ENCODE measurements around the gene SUOX.

DNA sequence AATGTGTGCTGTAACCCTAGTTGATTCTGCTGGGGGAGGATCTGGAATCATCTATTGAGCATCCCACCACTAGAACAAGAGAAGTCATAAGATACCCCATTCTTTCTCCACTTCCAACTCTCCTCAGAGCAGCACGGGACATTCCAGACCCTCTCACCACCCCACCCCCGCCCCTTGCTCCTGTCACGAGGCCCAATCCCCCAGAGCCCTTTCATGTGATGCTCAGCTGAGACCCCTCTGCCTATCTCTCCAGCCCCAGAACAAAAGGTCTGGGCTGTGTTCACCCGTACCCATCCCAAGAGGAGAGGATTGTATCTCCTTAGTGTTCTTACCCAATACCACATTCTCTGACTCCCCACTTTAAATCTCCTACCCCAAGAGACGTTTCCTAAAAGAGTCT is 31.8 kb upstream of the SUOX start:
- TF ChIP-seq CTCF (conservative IDR thresholded peaks at IDR 0.05; ENCODE audit: low read depth, low read length) (no peak), RFX5 (IDR thresholded peaks at IDR 0.05; ENCODE audit: low read depth, low read length) (no peak), SMC3 (IDR thresholded peaks at IDR 0.05; ENCODE audit: low read depth, low read length) (no peak), USF2 (IDR thresholded peaks at IDR 0.05; ENCODE audit: low read depth, low read length) (no peak), MAZ (IDR thresholded peaks at IDR 0.05; ENCODE audit: borderline replicate concordance, low read depth, low read length) (no peak)
- TF ChIP-seq, protein P1, sequence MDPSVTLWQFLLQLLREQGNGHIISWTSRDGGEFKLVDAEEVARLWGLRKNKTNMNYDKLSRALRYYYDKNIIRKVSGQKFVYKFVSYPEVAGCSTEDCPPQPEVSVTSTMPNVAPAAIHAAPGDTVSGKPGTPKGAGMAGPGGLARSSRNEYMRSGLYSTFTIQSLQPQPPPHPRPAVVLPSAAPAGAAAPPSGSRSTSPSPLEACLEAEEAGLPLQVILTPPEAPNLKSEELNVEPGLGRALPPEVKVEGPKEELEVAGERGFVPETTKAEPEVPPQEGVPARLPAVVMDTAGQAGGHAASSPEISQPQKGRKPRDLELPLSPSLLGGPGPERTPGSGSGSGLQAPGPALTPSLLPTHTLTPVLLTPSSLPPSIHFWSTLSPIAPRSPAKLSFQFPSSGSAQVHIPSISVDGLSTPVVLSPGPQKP (IDR thresholded peaks at IDR 0.05; ENCODE audit: borderline replicate concordance, low read depth, low read length) = no peak

Data from IMR-90 (cell line).